HG03520 (cell line): Measurements from ENCODE around the gene CCDC116.

ENCODE experiments used
- ATAC-seq: cut with Tn5 transposase; IDR thresholded peaks from one replicate; pipeline ENCODE4 v1.9.1; 2021; ENCODE audit warnings: mild to moderate bottlenecking, moderate library complexity; ENCODE audit not compliant: unreplicated experiment

CCDC116 gene

DNA sequence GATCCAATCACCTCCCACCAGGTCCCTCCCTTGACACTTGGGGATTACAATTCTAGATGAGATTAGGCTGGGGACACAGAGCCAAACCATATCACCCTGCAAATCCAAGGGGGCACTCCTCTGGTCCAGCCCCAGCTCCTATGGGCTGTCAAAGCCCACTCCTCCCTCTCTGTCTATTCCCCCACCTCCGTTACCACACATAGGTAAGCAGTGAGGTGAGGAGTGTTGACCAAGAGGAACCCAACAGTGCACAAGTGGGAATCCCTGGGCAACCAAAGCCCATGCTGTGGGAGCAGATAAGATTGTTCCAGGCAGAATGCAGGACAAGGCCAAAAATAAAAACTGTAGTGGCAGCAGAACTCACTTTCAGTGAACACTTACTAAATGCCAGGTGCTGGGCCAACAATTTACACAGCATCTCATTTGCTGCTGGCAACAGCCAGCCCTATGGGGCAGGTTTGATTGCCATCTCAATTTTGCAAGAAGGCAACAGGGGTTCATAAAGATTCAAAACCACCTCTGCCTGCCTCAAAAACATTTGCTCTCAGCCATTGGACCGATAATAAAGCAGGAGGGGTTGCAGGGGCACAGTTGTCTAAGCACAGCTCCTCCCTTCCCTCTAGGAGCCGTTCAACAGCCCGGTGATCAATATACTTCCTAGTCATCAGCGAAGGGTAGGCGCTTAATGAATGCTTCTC lies 18.4 kb downstream of the CCDC116 start:
- ATAC-seq, result no peak

- peak; percentile 22 for ATAC-seq
Observed at GRCh38 chr22:21651521-21652009, 19.0 kb downstream of the CCDC116 start.

DNA sequence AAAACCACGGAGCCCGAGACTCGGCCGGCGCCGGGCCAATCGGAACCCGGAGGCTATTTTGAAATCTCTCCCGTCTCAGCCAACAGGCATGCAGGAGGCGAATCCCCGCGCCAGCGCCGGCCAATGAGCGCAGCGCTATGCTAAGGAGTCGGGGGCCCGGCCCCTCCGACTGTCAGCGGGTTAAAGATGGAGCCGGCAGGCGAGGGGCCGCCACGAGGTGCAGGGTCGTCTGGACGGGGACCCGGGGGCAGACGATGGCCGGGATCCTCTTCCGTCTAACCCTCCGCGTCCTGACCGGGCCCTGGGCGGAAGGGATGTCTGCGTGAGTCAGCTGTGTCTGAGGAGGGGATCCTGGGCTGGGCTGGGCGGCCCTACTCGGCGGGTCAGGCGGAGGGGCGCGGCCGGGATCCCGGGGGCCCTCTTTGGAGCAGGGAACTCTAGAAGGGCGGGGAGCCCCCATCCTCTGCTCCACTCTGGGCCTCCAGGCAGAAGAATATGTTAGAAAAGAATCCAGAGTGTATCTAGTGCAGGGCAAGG lies 19.5 kb downstream of the CCDC116 start:
- peak; percentile 88 for ATAC-seq

- peak; percentile 6 for ATAC-seq
Observed at GRCh38 chr22:21652547-21653545, 20.3 kb downstream of the CCDC116 start.

GRCh38 chr22:21657020-21657359 lies 24.4 kb downstream of the CCDC116 start:
- no peak for ATAC-seq

- no peak for ATAC-seq
Observed at GRCh38 chr22:21657360-21658032, 24.9 kb downstream of the CCDC116 start.

DNA sequence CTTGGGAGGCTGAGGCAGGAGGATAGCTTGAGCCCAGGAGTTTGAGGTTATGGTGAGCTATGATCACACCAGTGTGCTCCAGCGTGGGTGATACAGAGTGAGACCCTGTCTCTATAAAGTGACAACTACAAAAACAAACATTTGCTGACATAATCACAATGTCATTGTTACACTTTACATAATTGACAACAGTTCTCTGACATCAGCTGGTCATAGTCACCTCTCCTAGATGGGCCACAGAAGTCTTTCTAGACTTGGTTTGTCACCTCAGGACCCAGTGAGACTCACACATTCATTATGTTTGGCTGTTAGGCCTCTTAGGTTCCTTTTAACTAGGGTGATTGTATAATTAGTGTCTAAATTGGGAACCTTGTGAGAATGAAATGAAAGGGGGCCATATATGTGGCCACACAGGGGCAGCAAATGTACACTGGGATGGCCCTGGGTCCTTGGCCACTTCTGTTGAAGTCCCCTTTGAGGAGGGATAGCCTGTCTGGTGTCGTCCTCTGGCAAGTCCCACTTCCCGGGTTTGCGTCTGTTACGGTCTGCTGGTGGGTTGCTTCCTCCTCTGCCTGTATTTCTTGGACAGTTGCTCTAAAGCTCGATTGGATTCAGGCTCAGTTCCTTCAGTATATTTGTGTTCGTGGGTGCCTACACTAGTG lies 27.4 kb downstream of the CCDC116 start:
- no peak for ATAC-seq

- no peak for ATAC-seq
Observed at GRCh38 chr22:21660904-21661303, 28.3 kb downstream of the CCDC116 start.

DNA sequence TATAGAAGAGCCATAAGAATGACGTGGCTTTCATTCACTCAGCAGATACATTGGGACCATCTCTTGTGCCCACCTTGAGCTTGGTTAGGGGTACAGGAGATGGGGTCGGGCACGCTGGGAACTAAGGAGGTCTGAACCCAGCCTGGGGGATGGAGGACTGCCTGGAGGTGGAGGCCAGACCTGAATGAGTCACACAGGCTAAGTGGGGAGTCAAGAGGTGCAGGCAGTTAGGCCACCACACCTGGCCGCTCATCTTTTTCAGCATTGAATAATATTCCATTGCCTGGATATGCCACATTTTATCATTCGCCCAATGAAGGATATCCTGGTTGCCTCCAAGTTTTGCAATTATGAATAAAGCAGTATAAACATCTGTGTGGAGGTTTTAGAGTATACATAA lies 29.4 kb downstream of the CCDC116 start:
- ATAC-seq, result no peak

GRCh38 chr22:21663738-21664137 lies 31.2 kb downstream of the CCDC116 start:
- ATAC-seq, result no peak

- no peak for ATAC-seq
Observed at GRCh38 chr22:21665047-21665851, 32.7 kb downstream of the CCDC116 start.

- no peak for ATAC-seq
Observed at GRCh38 chr22:21666786-21667185, 34.2 kb downstream of the CCDC116 start.

GRCh38 chr22:21669026-21669425 lies 36.5 kb downstream of the CCDC116 start:
- no peak for ATAC-seq

- ATAC-seq, result no peak
Observed at GRCh38 chr22:21672107-21672629, 39.6 kb downstream of the CCDC116 start.

GRCh38 chr22:21673534-21674321 lies 41.2 kb downstream of the CCDC116 start:
- no peak for ATAC-seq

GRCh38 chr22:21674638-21675245 lies 42.2 kb downstream of the CCDC116 start:
- no peak for ATAC-seq

DNA sequence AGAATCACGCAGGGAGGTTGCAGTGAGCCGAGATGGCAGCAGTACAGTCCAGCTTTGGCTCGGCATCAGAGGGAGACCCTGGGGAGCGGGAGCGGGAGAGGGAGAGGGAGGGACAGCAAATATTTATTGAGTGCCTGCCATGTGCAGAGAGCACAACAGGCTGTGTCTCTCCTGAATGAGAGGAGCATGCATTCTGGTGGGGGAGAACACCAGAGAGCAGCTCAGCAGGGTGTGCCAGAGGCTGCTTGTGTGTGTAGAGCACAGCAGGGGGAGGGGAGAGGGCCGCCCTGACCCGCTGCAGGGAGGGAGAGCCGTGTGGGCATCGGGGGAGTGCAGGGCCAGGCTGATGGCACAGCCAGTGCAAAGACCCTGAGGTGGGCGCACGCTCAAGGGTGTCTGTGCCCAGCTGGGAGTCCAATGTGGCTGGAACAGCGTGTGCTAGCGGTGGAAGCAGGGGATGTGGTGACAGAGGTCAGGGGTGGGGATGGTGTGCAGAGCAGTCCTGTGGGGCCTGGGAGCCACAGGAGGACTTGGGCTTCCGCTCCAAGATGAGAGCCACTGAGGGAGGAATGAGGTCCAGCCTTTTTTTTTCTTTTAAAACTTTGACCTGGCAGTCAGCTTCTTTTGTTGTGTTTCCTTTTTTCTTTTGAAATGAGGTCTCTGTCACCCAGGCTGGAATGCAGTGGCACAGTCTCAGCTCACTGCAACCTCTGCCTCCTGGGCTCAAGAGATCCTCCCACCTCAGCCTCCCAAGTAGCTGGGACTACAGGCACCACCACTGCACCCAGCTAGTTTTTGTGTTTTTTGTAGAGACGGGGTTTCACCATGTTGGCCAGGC lies 45.3 kb downstream of the CCDC116 start:
- ATAC-seq, result no peak
